Natural killer cell (primary cell): ENCODE results near the gene LYZL2. TPM values are rescaled to one million over a fixed set of nuclear protein-coding genes. Genes with fewer than 3 reads are reported as not detected.

Experiments used
- ATAC-seq, 3 donors: fragments of 150-1000 bp in 2 of 3; fragments of 200-7000 bp in 1 of 3; cut with Tn5 transposase; 1 replicate in 1 of 3; 2 replicates in 2 of 3; pipeline ENCODE4 v1.10.0; 2021; ENCODE audit warnings: mild to moderate bottlenecking in 2 of 3, moderate library complexity in 2 of 3
- DNase-seq, 2 donors: peaks; one replicate each; pipeline versions ENCODE4 v3.0.0 to v3.0.0-alpha.2; 2013 to 2021; ENCODE audit warnings: mixed read lengths in 1 of 2
- H3K27ac ChIP-seq: one replicate; pipeline ENCODE4 v1.5.1; 2013; ENCODE audit warnings: mild to moderate bottlenecking, low read length
- H3K27me3 ChIP-seq: one replicate; pipeline ENCODE4 v1.6.1; 2013; ENCODE audit warnings: low read length; ENCODE audit not compliant: control insufficient read depth, insufficient read depth
- H3K36me3 ChIP-seq: one replicate; pipeline ENCODE4 v1.6.1; 2013; ENCODE audit warnings: low read length; ENCODE audit not compliant: control insufficient read depth, insufficient read depth
- H3K4me1 ChIP-seq: one replicate; pipeline ENCODE4 v1.6.1; 2013; ENCODE audit warnings: low read length; ENCODE audit not compliant: control insufficient read depth, insufficient read depth
- H3K4me3 ChIP-seq: one replicate; pipeline ENCODE4 v1.5.1; 2013; ENCODE audit warnings: low read length
- H3K9me3 ChIP-seq: one replicate; pipeline ENCODE4 v1.6.1; 2013; ENCODE audit warnings: low read length; ENCODE audit not compliant: control insufficient read depth, insufficient read depth
- H3K27ac Mint-ChIP-seq, 2 donors: one replicate each; pipeline ENCODE4 v1.8.0; 2022; ENCODE audit warnings: mild to moderate bottlenecking in 2 of 2, mixed read lengths in 2 of 2, moderate library complexity in 1 of 2
- H3K27me3 Mint-ChIP-seq, 2 donors: one replicate each; pipeline ENCODE4 v1.8.0; 2022; ENCODE audit warnings: low read depth in 2 of 2, mixed read lengths in 2 of 2
- H3K36me3 Mint-ChIP-seq: one replicate; pipeline ENCODE4 v1.8.0; 2022; ENCODE audit warnings: mixed read lengths
- H3K4me1 Mint-ChIP-seq, 2 donors: one replicate each; pipeline ENCODE4 v1.8.0; 2022; ENCODE audit warnings: mixed read lengths in 2 of 2
- H3K4me3 Mint-ChIP-seq: one replicate; pipeline ENCODE4 v1.8.0; 2022; ENCODE audit warnings: mild to moderate bottlenecking, moderate library complexity, mixed read lengths
- H3K9me3 Mint-ChIP-seq, 2 donors: one replicate each; pipeline ENCODE4 v1.8.0; 2022; ENCODE audit warnings: mixed read lengths in 2 of 2
- WGBS: methylation state at CpG from one replicate; pipeline ENCODE4 v1.1.7; 2013; ENCODE audit warnings: missing lambda C conversion rate; ENCODE audit not compliant: insufficient coverage; 5-methylcytosine and 5-hydroxymethylcytosine counted together
- intact Hi-C: fragments of 100-400 bp; cut with micrococcal nuclease; formaldehyde crosslinking; loops from one replicate; pipeline ENCODE4 v1.14.2; 2022
- total RNA-seq, 4 donors: library from RNA; stranded (reverse); fragments of 120-200 nt in 1 of 4; gene quantifications; one replicate each; pipeline versions ENCODE4 v1.2.3 to v1.2.4, GENCODE V29; 2013 to 2022
- TF ChIP-seq, protein P1 (sequence below): fragments of 200-600 bp; IDR thresholded peaks from one replicate; pipeline ENCODE4 v1.8.0; 2022; ENCODE audit warnings: antibody characterized with exemption

Gene LYZL2
- total RNA-seq, 3 donors from 2014 or later (not counting 1 experiment from before 2014, with no cell fraction given), result not detected

DNA sequence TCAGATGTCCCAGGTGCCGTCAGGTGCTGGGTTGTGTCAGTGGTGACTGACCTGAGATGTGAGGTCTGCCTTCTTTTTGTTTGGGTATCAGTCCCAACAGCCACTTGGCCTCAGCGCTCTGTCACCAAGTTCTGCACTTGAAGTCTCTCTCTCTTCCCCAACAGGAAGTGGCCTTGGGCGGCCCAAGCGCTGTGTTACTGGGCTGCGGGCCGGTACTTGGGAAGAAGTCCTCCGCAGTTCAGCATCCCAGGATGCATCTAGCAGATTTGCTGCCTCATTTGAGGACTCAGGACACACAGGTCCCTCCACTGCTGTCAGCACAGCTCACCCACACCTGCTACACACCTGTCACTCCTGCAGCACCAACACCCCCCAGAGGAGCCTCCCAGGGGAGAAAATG lies 40.1 kb downstream of the LYZL2 start:
- no peaks in the 10 kb centered on the region for H3K9me3 ChIP-seq
- TF ChIP-seq, protein P1, sequence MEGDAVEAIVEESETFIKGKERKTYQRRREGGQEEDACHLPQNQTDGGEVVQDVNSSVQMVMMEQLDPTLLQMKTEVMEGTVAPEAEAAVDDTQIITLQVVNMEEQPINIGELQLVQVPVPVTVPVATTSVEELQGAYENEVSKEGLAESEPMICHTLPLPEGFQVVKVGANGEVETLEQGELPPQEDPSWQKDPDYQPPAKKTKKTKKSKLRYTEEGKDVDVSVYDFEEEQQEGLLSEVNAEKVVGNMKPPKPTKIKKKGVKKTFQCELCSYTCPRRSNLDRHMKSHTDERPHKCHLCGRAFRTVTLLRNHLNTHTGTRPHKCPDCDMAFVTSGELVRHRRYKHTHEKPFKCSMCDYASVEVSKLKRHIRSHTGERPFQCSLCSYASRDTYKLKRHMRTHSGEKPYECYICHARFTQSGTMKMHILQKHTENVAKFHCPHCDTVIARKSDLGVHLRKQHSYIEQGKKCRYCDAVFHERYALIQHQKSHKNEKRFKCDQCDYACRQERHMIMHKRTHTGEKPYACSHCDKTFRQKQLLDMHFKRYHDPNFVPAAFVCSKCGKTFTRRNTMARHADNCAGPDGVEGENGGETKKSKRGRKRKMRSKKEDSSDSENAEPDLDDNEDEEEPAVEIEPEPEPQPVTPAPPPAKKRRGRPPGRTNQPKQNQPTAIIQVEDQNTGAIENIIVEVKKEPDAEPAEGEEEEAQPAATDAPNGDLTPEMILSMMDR, result no peak
- peaks cover 9% of the 10 kb centered on the region for H3K4me1 ChIP-seq
- no peaks in the 10 kb centered on the region for H3K36me3 Mint-ChIP-seq
- no peaks in the 10 kb centered on the region for H3K9me3 Mint-ChIP-seq
- H3K27me3 ChIP-seq, result no peaks in the 10 kb centered on the region
- intact Hi-C loops, result no loop called here
- peaks cover 4 to 6% of the 10 kb centered on the region in 2 donors for H3K4me1 Mint-ChIP-seq
- no peak overlapping the region for H3K27ac Mint-ChIP-seq
- H3K4me3 ChIP-seq, result no peak overlapping the region
- peaks cover 7 to 13% of the 10 kb centered on the region in 2 donors for H3K27me3 Mint-ChIP-seq
- H3K27ac ChIP-seq, result no peak overlapping the region
- no peaks in the 10 kb centered on the region for H3K36me3 ChIP-seq
- no peak for DNase-seq
- 26% methylated on average over 7 of the region's 7 CpGs for WGBS
- no peak overlapping the region for H3K4me3 Mint-ChIP-seq
- ATAC-seq, result no peak

- Mint-ChIP-seq H3K4me3 (no peak overlapping the region), H3K36me3 (no peaks in the 10 kb centered on the region), H3K9me3 (no peaks in the 10 kb centered on the region), H3K27ac (no peak overlapping the region), H3K4me1 (peaks cover 20 to 21% of the 10 kb centered on the region in 2 donors), H3K27me3 (no peaks in the 10 kb centered on the region)
- ATAC-seq, result peak in 1 of 3 donors; percentile 50
- no peaks in the 10 kb centered on the region for H3K27me3 ChIP-seq
- DNase-seq, result no peak
- peaks cover 24% of the 10 kb centered on the region for H3K4me1 ChIP-seq
- 36% methylated on average over 8 of the region's 8 CpGs for WGBS
- no peak overlapping the region for H3K4me3 ChIP-seq
- no peak overlapping the region for H3K27ac ChIP-seq
- no peaks in the 10 kb centered on the region for H3K36me3 ChIP-seq
- TF ChIP-seq, protein P1, result no peak
- intact Hi-C loops, result no loop called here
- H3K9me3 ChIP-seq, result no peaks in the 10 kb centered on the region
Measured at GRCh38 chr10:30587522-30588031, 42.0 kb downstream of the LYZL2 start.

DNA sequence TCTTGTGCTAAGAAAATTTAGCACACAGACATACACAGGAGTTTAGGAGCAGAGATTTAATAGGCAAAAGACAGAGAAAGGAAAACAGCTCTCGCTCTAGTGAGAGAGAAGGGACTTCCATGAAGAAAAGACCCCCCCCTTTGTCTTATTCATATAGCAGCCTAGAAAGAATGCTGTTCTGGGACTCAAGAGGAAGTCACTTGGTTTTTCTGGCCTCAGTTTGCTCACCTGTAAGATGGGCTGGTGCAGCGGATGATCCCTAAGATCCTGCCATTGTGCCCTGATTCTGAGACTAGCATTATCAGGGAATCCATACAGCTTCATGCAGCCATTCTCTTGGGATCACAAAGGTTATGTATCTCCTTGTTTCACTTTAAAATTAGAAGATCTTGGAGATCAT lies 42.7 kb downstream of the LYZL2 start:
- H3K27me3 Mint-ChIP-seq, result no peaks in the 10 kb centered on the region
- Histone ChIP-seq H3K9me3 (no peaks in the 10 kb centered on the region), H3K27ac (no peak overlapping the region), H3K36me3 (no peaks in the 10 kb centered on the region), H3K27me3 (no peaks in the 10 kb centered on the region), H3K4me1 (peaks cover 24% of the 10 kb centered on the region), H3K4me3 (no peak overlapping the region)
- no peak overlapping the region for H3K27ac Mint-ChIP-seq
- DNase-seq (no peak), ATAC-seq (no peak)
- WGBS, result 97% methylated on average over 1 of the region's 2 CpGs
- no peaks in the 10 kb centered on the region for H3K36me3 Mint-ChIP-seq
- intact Hi-C loops, result no loop called here
- TF ChIP-seq, protein P1, result no peak
- H3K4me3 Mint-ChIP-seq, result no peak overlapping the region
- H3K9me3 Mint-ChIP-seq, result no peaks in the 10 kb centered on the region
- peaks cover 20 to 21% of the 10 kb centered on the region in 2 donors for H3K4me1 Mint-ChIP-seq
